DMS53 treated with DMSO at 0.1 percent for 48 hours (cell line): ENCODE data around the gene SKIL.

ENCODE experiments used
- DNase-seq: peaks from one replicate; lab custom pipeline; 2025; ENCODE audit not compliant: unreplicated experiment; lab: John Stamatoyannopoulos, UW

The SKIL gene

DNA sequence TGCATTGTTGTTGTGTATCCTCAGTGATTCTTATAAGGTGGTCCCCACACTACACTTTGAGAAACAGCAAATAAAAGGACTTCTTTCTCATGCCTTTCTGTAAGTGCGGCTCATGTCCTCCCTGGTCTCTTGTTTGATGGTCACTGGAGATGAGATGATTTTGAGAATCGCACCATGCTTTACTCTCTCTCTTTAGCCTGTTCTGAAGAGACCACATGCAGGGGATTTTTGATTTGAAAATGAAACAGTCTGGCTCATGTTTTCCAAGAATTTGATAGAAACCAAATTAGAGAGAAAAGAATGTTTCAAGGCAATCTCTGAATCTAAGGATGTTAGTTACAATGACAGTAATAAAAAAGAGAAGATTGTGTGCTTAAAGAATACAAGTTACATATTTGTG lies 79.2 kb downstream of the SKIL start:
- no peak for DNase-seq

DNA sequence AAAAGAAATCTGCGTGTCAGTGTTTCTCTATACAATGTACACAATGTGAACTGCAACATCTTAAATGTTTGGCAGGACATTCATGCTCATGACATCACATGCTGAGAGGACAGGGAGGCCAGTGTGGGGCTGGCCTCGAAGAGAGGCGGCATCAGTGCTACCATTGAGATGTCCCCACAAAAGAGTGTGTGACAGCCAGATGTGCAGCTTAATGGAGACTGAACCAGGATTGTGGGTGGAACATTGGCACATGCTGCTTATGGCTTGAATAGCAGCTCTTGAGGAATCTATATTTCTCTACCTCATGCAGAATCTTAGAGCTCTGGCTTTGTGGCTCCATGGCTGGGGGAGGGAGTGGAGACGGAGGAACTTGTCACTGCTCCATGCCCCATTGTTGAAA lies 79.7 kb downstream of the SKIL start:
- DNase-seq: no peak

DNA sequence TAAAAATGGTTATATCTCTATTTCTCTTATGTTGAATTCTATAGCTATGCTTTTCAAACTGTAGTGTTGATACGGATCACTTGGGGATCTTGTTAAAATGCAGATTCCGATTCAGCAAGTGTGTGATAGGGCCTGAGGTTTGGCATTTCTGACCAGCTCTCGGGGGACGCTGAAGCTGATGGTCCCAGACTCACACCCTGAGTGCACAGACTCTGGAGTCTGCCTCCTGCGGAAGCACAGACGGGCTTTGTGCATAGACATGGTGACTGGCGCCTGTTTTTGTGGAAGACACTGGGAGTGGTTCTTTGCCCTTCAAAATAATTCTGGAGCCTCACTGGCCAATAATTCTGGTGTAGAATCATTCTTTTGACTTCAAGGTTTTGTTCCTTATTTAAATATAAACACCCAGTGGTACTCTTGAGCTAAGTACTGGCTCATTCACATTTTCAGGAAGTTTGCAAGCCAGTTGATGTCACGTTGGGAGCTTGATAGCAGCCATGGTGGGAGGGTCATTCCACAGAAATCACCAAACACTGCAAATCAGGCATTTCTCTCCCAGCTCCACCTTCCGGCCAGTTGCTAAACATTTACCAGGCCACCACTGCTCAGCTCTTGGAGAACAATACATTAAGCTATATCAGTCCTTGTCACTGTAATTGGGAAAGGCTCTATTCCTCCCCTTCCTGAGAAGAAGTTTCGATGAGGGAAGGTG lies 80.3 kb downstream of the SKIL start:
- DNase-seq: no peak

DNA sequence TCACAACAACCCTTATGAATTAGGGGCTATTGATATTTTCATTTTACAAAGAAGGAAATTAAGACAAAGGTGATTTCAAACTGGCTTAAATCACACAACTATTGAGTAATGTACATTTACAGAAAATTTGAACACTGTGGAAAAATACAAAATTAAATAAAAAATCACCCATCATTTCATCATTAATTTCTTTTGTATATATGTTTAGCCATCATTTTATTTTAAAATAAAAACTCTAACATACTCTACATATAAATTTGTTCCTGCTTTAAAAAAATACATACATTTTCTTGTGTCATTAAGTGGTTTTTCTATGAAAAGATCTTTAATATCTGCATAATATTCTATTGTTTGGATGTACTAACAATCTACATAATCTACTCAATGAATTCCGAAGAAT lies 81.3 kb downstream of the SKIL start:
- DNase-seq: no peak

DNA sequence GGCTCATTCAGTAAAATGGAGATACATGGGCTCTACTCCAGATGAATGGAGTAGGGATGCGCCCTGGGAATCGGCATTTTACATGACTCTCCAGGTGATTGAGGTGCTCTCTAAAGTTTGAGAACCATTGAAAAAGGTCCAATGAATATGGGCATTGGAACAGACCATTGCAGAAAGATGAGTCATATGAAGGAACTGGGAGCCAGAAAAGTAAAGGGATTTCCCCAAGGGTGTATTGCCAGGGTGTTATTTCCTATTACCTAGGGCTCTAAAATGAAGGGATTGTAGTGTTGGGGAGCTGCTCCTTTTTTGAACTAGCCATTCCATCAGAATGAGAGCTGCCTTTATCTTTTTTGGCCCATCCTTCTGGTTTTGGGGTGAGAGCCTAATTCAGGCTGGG lies 82.8 kb downstream of the SKIL start:
- DNase-seq: no peak

DNA sequence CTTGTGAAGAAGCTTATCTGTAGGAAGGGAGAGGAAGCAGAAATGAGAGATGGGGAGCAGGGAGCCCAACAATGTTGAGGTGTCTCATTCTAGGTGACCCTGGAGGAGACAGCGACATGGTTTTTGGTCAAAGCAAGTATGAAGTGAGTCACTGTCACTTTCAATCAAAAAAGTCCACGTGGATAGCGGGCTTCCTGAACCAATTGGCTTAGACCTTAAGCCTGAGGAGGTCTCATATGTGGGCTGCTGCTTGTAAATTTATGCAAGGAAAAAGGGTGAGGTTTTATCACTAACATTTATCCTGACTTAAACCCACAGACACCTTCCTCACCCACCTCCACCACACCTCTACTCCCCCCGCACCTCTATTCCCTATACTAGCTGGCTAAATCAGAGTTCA lies 83.9 kb downstream of the SKIL start:
- no peak for DNase-seq

DNA sequence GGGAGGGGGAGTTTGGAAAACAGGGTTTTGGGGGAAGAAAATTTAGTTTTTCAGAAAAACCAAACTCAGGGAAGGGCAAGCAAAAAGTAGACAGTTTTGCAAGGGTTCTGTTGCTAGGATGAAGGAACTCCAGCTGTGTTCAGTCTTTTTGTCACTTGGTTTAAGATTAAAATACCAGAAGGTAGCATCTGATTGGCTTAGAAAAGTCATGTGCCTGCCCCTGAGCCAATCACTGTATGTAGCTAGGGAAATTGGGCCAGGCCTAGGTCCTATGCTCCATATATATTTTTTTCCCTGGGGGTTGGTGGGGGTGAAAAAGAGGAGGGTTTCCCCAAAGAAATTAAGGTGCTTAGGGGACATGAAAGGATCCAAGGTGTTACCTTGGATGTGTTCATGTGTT lies 85.4 kb downstream of the SKIL start:
- DNase-seq: no peak

DNA sequence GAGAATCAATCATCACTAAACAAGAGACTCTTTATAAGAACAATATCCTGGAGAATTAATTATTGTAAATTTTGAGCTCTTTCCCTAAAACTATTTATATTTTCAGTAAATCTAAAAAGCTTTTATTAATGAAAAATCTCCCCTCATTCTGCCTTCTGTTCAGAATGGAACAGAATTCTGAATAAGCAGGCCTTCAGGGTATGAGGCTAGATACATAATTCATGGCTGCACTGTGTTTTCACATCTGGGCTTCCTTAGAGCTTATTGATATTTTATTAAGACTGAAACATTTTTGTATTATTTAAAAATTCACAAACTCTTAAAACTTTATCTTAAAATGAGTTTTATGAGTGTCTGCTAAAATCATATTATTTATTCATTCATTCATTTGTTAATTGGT lies 85.9 kb downstream of the SKIL start:
- DNase-seq: no peak
